HUDEP-2 (cell line): ENCODE data around the gene DGCR8.

Experiments used
- DNase-seq, 76 experiments: peaks; one replicate each; lab custom pipeline; 2025; ENCODE audit not compliant: unreplicated experiment in 76 of 76; lab: John Stamatoyannopoulos, UW

Gene DGCR8

GRCh38 chr22:20089226-20089976 is 9.4 kb downstream of the DGCR8 start:
- no peak for DNase-seq

GRCh38 chr22:20089977-20090729 is 10.1 kb downstream of the DGCR8 start:
- no peak for DNase-seq

- DNase-seq: no peak
These were observed 10.7 kb downstream of the DGCR8 start for GRCh38 chr22:20090730-20091240.

GRCh38 chr22:20091690-20092476 is 11.8 kb downstream of the DGCR8 start:
- DNase-seq: no peak

- no peak for DNase-seq
These were observed 12.4 kb downstream of the DGCR8 start for GRCh38 chr22:20092477-20092854.

- peak in 45 of 76 experiments; percentile 10 to 65 (median 36) for DNase-seq
These were observed 13.6 kb downstream of the DGCR8 start for GRCh38 chr22:20093418-20094196.

- peak in 4 of 76 experiments; percentile 31 to 59 (median 42) for DNase-seq
These were observed 14.3 kb downstream of the DGCR8 start for GRCh38 chr22:20094197-20094807.

GRCh38 chr22:20095521-20095920 is 15.5 kb downstream of the DGCR8 start:
- DNase-seq: no peak

GRCh38 chr22:20096574-20097420 is 16.8 kb downstream of the DGCR8 start:
- DNase-seq: no peak

GRCh38 chr22:20099099-20099711 is 19.2 kb downstream of the DGCR8 start:
- no peak for DNase-seq

GRCh38 chr22:20101638-20102037 is 21.6 kb downstream of the DGCR8 start:
- no peak for DNase-seq

GRCh38 chr22:20102203-20102780 is 22.3 kb downstream of the DGCR8 start:
- DNase-seq: no peak

- no peak for DNase-seq
These were observed 25.6 kb downstream of the DGCR8 start for GRCh38 chr22:20105456-20106204.

GRCh38 chr22:20106205-20106848 is 26.3 kb downstream of the DGCR8 start:
- no peak for DNase-seq

GRCh38 chr22:20106849-20107237 is 26.8 kb downstream of the DGCR8 start:
- DNase-seq: no peak

GRCh38 chr22:20107471-20107901 is 27.4 kb downstream of the DGCR8 start:
- DNase-seq: no peak
